CD4-positive, alpha-beta T cell treated with Interleukin-10 for 1 hour (primary cell): Measurements from ENCODE around the gene ALDH1A1.

Experiments
- DNase-seq: peaks from one replicate; pipeline ENCODE4 v3.0.0-alpha.2; 2020

The ALDH1A1 gene

DNA sequence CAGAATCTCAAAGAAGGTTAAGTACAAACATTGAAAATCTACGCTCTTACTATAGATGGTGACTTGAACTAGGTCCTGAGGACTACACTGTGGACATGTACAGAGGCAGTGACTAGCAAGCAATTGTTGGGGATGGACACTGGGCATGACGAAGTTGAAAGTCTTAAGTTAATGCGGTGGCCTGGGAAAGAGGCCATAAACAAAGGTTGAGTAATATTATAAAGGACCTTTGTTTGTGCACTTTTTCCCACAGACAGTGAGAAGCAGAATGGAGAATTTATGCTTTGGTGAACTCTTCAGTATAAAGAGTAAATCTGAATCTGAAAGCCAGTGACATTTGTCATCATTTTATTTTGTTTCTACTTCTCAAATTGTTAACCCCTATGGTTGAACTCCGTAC lies 15.3 kb downstream of the ALDH1A1 start:
- no peak for DNase-seq

DNA sequence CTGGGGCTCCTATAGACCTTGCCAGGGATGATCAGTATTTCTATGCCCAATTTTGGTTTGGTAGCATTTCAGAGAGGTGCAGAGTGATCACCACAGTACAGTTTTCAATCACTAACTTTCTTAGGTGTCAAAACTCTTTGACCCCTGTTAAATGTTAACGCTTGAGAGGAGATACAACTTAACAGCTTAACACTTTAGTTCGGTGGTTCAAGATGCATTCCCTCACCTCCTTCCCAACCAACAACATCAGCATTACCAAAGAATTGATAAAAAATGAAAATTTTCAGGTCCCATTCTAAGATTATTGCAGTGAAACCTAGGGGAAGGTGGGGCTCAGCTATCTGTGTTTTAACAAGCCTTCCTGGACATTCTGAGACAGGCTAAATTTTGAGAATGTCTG lies 16.2 kb downstream of the ALDH1A1 start:
- no peak for DNase-seq

DNA sequence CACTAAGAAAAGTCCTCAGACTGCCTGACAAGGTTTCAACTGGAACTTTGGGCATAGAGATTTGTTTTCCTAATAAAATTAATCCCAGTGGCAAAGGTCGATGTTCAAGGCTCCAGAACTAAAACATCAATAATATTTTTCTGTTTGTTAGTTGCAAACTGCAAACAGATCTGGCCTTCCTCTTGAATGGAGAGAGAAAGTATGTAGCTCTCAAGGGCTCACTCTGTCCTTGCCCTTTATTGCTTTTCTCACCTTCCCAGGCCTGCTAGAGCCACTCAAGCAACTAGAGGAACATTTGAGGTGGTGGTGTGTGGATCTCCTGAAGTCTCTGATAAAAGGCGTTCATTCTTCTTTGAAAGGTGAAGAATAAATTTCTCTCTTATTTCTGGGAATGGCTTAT lies 16.6 kb downstream of the ALDH1A1 start:
- no peak for DNase-seq

DNA sequence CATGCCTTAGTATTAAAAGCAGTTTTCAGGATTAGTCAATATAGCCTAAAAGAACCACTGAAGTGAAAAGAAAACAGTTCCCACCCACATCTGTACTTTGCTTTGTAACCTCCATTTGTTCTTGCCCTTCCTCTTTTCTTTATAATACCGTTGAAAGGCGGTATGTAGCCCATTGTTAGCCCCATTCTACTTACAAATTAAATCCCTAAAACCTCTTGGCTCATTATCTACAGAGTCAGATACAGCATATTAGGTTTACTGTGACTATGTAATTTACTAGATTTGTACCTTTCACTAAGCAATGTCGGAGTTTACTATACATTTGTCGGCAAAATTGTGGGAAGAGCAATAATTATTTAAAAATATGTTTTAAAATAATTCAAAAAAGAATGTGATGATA lies 17.3 kb downstream of the ALDH1A1 start:
- DNase-seq = no peak

DNA sequence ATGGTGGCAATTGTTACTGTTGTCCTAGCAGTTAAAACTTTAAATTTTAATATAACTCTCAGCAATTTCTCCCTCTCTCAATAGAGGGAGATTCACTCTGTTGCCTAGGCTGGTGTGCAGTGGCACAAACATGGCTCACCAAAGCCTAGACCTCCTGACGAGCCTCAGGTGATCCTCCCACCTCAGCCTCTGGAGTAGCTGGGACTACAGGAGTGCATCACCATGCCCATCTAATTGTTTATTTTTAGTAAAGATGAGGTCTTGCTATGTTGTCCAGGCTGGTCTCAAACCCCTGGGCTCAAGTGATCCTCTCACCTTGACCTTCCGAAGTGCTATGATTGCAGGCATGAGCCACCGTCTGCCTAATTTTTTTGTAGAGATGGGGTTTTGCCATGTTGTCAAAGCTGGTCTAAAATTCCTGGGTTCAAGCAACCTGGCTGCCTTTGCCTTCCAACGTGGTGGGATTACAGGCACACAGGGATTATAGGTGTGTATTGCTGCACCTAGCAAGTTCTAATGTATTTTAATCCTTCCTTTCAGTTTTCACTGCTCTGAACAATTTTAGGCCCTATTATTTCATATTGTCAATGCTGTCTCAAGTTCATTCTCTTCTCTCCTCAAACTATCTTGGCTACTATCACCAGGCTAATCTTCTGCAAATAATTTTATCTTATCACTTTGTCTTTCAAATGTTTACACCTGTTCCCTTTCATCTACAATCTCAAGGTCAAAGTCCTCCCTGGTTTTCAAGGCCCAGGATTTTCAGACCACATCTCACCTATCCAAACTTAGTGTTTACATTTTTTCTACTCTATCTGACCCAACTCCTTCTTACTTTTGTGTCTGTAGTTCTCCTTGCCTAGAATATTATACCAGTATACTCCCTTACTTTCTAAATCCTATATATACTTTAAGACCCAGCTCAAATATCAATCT lies 18.9 kb downstream of the ALDH1A1 start:
- DNase-seq = no peak

DNA sequence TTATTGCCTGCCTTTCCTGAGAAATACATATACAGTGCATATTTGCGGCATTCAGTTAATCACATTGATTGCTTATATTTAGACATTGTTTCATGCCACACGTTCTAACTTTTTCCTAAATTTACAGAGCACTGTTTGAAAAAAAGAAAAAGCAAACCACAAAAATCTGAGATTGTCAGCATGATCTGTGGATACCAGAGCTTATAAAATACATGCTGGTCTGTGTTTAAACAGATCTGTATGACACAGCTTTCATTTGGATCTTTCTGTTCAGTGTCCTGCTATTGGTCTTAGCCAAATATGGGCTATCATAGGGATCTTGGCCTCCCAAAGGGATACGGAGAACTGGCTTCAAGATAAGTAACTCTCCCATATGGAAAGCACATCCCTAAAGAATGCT lies 20.2 kb downstream of the ALDH1A1 start:
- DNase-seq = no peak

DNA sequence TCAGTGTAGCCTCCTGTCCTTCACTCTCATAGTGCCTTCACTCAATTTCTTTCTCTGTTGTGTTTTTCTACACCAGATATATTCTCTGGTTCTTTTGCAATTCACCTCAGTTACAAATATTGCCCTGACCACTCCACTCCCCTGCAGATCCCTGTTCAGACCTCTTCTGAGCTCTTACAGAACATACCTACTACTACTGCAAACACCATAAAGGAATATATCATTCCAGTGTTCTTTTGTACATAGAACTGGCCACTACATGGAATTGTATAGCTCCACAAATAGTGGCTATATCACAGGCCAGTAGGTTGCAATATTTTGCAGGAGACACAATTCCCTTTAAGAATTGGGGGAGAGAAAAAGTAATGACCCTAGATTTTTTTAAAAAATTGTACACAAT lies 21.0 kb downstream of the ALDH1A1 start:
- no peak for DNase-seq

DNA sequence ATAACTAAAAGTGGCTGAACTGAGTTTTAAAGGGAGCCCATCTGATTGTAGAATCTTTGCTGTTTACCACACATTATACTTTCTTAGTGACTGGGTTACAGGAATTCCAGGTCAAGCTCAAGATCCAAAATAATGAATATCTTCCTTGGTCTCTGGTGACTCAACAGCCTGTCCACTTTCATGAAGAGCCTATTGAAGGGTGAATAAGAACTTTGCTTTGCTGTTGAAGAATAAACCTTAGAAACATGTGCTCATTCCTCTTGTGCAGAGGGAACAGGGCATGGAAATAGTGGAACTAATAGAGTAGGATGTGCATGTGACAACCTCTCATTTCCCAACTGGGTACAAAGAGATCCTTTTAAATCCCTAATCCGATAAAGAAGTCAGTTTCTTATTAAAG lies 21.4 kb downstream of the ALDH1A1 start:
- DNase-seq = no peak

DNA sequence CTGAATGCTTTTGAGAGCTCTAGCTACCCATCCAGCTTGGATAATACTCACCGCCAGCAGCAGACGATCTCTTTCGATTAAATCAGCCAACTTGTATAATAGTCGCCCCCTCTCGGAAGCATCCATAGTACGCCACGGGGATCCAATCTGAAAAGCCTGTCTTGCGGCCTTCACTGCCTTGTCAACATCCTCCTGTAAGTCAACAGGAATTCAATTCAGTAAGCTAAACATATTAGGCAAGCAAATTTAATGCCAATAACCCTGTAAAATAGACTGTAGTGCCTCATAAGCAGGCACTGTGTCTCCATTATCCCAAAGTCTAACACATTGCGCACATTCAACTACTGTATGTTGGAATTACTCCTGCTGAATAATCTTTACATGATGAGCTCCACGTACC lies 22.0 kb downstream of the ALDH1A1 start:
- DNase-seq = no peak

DNA sequence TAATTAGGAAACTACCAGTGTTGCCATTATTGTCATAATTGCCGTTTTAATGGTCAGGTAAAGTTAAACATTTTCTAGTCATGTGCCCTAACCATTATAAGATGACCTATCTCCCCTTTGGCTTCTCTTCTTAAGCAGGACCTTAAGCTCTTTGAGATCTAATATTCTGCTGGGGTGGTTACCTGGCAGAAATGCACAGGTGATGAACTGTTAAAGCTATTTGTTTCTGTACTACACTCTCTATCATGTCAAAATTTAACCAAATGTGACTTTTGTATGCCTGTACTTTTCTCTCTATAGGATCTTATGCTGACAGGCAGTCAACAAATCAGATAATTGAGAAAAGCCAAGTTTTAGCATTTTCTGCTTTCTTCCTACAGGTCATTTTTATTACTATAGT lies 23.3 kb downstream of the ALDH1A1 start:
- no peak for DNase-seq

DNA sequence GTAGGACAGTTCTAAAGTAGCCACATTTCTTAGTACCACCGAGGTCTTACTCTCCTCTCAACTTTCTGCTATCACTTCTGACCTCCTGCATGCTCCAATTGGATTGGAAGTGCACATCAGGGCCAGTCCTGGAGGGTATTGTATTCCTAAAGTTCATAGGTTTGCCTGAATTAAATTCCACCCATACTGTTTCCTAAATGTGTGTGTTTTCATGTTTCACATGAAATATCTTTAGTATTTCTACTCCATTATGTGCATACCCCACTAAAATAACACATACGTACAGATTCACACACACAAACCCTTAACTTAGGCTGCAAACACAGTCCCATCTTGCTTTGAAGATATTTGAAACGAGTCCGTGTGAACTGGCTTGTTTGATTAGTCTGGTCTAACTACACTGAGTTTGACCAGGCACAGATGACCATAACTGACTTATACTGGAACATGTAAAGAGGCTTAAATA lies 24.8 kb downstream of the ALDH1A1 start:
- DNase-seq = no peak

DNA sequence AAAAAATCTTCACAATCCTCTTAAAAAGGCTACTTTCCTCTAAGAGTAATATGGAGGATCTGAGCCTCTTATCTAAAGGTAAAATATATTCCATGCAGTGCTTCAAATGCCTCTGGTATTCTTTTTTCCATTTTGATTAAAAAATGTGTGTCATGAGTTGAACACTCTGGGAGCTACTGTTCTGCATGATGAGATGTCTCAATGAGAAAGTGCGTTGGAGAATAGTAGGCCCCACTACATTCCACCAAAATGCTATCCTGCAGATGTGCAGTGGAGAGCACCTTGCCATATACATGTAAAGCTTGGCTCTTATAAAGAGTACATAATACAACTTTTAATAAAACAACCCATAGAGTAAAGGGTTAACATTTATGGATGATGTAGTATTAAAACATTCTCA lies 26.3 kb downstream of the ALDH1A1 start:
- no peak for DNase-seq

DNA sequence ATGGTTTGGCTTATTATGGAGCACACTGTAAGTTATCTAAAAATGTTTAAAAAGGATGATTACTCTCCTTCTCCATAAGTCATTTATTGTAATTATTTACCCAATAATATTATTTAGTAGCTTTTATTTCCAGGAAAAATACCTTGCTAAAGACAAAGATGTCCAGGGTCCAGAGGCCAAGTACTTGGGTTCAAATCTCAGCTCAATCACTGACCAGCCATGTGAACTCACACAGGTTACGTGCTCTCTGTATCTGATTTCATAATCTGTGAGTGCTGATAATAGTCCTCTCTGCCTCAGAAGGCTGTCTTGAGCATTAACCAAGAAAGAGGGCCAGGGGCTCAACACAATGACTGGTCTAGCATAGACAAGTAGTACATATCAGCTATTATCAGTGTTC lies 27.0 kb downstream of the ALDH1A1 start:
- no peak for DNase-seq

DNA sequence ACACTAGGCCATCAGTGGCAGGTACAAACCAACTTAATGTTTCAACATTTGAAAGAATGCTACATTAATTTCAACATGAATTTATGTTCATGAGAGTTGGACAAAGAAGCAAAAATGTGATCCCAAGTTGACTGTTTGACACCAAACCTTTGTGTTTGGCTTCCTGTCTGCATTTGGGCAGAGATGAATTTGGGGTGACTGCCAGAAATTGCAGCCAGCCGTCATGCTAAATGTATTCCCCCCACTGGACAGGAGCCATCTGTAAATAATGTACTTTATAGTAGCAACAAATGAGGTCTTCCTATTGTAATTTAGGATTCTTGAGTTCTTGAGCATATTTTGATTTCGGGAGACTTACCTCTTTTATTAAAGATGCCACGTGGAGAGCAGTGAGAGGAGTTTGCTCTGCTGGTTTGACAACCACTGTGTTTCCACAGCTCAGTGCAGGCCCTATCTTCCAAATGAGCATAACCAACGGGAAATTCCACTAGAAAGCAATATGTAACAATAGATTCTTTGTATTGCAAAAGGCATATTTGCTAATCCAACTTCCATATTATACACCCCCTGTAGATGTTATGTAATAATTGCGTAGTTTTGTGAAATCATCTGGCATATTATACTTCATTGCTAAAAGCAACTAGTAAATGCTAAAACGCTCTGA lies 27.6 kb downstream of the ALDH1A1 start:
- DNase-seq = no peak

DNA sequence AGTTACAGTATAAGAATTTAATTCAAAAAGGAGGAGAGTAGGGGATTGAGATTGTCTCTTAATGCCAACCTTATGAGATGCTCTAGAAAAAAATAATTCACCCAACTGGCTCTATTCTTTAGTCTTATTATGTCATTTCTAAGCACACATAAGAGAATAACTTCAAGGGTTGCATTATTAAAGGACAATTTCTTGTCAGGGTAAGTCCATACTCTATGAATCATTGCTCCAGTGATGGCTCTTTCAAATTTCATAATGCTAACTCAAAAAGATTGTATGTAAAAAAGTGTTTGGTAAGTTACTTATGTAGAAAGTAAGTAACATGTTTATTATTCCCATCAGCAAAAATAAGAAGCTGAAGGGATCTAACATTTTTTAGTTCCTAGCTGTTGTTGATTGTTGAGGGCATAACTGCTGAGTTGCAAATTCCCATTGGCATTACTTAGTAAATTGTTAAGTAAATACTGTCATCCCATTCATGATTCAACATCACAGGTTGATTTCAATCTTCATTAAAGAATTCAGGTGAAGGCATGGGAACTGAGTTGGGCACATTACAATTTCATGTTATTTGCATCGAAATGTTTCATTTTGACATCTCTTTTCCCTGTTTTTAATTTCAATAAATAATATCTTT lies 28.6 kb downstream of the ALDH1A1 start:
- no peak for DNase-seq

DNA sequence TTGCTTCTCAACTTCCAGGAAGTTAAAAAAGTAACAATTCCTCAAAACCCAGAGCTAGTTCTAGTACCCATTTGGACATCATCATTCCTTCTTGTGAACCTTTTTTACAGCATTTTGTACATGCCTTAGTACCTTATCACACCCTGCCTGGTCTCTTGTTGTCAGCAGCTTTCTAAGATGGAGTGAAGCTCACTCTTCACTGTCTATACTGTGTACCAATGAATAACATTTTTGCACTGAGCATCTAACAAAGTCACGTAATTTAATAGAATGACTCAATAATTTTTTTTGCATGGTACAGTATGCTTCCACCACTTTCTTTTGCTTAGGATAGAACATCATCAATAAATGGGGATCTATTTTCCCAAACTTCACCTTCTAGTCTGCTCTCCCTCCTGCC lies 29.8 kb downstream of the ALDH1A1 start:
- DNase-seq = no peak

DNA sequence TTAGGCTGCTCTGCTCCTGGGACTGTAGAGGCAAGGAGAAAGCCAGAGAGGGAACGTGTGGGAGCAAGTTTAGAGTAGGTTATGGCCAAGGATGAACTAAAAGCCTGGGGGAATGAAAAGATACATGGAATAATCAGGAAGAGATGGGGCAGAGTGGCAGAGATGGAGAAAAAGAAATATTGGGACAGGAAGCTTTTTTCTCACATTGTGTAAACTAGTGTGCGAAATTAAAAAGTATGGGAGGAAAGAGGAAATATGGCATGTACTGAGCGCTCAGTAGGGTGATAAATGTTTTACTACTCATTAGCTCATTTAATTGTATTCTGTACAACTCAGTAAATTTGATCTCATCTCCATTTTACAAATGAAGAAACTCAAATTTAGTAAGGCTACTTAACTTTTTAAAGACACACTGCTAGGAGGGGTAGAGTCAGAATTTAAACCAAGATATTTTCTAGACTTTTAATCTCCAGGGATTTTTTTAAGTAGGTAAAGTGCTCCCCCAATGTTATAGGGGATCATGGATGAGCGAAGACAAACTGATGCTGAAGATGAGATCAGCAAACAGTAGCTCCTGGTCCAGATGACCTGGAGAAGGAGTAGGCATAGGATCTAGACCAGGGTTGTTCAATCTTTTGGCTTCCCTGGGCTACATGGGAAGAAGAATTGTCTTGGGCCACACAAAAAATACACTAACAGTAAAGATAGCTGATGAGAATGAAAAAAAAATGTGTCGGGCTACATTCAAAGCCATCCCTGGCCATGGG lies 30.8 kb downstream of the ALDH1A1 start:
- DNase-seq = no peak

DNA sequence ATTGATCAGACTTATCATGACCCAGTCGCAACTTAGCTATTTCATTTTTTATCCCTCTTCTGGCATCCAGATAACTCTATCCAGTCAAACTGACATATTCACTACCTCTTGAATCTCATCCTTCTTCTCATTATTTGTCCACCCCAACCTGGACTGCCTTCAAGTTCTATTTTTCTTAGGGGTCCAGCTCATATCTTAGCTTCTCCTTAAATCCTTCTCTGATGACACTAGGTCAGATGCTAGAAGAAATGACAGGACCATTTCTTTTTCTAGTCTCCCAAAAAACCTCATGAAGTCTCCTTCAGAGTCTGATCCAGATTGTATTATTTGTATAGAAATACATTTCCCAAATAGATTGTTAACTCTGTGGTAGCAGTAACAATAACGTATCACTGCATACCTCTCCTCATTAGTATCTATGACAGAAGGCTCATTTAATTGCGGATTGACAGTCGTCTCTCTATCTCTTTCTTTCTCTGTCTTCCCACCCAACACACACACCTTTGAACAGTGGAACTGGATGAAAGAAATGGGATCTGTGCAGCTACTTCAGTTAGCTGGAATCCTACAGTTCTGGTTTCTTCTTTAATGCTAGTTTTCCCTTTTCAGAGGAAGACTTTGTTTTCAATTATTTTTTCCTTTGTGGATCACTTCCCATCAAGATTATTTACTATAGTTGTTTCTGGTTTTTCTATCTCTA lies 33.5 kb downstream of the ALDH1A1 start:
- DNase-seq = no peak

DNA sequence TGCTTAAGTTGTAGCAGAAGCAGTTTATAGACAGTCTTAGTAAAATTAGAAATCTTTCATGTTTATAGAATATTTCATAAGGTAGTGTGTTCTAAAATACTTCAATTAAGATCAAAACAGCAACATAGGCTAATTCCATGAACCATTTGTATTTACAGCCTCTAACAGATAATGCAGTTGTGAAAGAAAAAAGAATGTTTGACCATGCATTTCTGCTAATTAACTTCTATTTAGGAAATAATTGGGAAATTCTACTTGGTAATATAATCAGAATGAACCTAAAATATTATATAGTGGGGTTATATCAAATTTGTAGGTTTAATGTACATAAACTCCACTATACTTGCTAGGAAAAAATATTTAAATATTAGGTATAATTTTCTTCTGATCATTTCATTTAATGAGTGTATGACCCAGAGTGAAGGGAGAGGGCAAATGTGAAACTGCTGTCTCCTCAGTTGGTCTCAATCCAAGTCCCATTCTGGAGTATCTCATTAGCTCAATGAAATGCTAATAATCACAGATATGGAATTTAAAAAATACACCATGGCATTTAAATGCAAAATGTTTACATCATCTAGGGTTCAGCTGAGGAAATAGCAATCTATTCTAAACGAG lies 34.9 kb downstream of the ALDH1A1 start:
- no peak for DNase-seq

DNA sequence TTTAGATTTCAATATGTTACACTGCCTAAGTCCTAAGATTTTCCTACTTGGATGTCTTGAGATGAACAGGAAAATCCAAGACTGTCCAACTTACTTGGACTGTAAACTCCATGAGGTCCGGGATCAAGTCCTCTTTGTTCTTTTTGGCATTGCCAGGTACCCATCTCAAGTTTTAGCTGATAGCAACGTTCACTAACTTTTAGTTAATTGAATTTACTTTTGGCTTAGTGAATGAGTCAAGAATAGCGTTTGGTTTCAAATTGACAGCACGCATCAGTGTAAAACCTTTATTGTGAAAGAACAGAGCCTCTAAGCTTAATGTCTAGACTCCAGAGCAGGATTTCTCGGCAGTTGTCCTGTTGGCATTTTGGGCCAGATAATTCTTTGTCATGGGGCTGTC lies 37.2 kb downstream of the ALDH1A1 start:
- DNase-seq = no peak

DNA sequence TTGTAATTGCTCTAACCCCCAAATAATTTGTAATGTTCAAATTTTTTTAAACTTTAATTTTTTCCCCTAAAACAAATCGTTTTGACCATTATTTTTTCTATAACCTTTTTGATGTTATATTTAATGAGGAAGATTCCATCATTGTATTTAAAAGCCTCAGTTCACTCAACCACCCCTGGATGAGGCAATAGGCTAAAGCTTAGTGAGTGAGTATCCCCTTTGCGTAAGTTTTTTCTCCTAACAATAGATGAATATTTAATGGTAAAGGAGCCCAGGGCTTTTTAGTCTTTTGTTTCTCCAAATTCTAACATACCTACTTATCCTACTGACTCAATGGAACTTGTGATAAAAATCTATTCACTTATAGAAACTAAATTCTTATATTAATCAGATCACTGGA lies 38.1 kb downstream of the ALDH1A1 start:
- no peak for DNase-seq
